CD4-positive, alpha-beta T cell (primary cell): ENCODE data around the gene AKT1. TPM values are rescaled to one million over a fixed set of nuclear protein-coding genes. Genes with fewer than 3 reads are reported as not detected.

ENCODE experiments used
- ATAC-seq: fragments of 200-7000 bp; cut with Tn5 transposase; one replicate; pipeline ENCODE4 v1.10.0; 2022; ENCODE audit warnings: mild to moderate bottlenecking; ENCODE audit not compliant: poor library complexity
- CTCF ChIA-PET: fragments of 350-600 bp; sonication (Branson Sonifier 250); formaldehyde crosslinking; loops from one replicate; lab custom pipeline; 2021; ENCODE audit warnings: antibody characterized with exemption, inconsistent platforms; lab: Charles Lee
- POLR2A ChIA-PET: fragments of 350-600 bp; sonication (Branson Sonifier 250); formaldehyde crosslinking; loops from one replicate; lab custom pipeline; 2021; ENCODE audit warnings: antibody characterized with exemption, inconsistent platforms; lab: Charles Lee
- DNase-seq, 14 experiments: peaks; one replicate each; pipeline ENCODE4 v3.0.0-alpha.2; 2013 to 2020; ENCODE audit warnings: mixed read lengths in 2 of 14
- H3K27ac ChIP-seq, 2 donors: one replicate each; pipeline versions ENCODE4 v1.5.1 to v1.7.0; 2013; ENCODE audit warnings: low read length in 2 of 2, low read depth in 1 of 2, mild to moderate bottlenecking in 1 of 2
- H3K27me3 ChIP-seq, 2 experiments: 1 replicate in 1 of 2; 2 replicates in 1 of 2; pipeline versions ENCODE4 v1.6.1 to v1.7.0; 2013; ENCODE audit warnings: low read length in 2 of 2, control low read depth in 1 of 2, mild to moderate bottlenecking in 1 of 2, moderate library complexity in 1 of 2; ENCODE audit not compliant: insufficient read depth in 2 of 2, control insufficient read depth in 1 of 2
- H3K36me3 ChIP-seq: one replicate; pipeline ENCODE4 v1.6.1; 2013; ENCODE audit warnings: low read length, control low read depth; ENCODE audit not compliant: insufficient read depth
- H3K4me1 ChIP-seq: one replicate; pipeline ENCODE4 v1.6.1; 2013; ENCODE audit warnings: low read length, control low read depth; ENCODE audit not compliant: insufficient read depth
- H3K4me3 ChIP-seq: one replicate; pipeline ENCODE4 v1.5.1; 2013; ENCODE audit warnings: mild to moderate bottlenecking, low read length, moderate library complexity
- H3K9me3 ChIP-seq, 2 experiments: 1 replicate in 1 of 2; 2 replicates in 1 of 2; pipeline versions ENCODE4 v1.6.1 to v1.7.0; 2013; ENCODE audit warnings: low read length in 2 of 2, mild to moderate bottlenecking in 2 of 2, control low read depth in 1 of 2, moderate library complexity in 1 of 2; ENCODE audit not compliant: control insufficient read depth in 1 of 2, insufficient read depth in 1 of 2
- H3K27ac Mint-ChIP-seq: one replicate; pipeline ENCODE4 v1.8.0; 2020; ENCODE audit warnings: mixed read lengths
- H3K27me3 Mint-ChIP-seq: one replicate; pipeline ENCODE4 v1.8.0; 2021; ENCODE audit warnings: mixed read lengths
- H3K36me3 Mint-ChIP-seq: one replicate; pipeline ENCODE4 v1.8.0; 2021; ENCODE audit warnings: low read depth, mixed read lengths
- H3K4me1 Mint-ChIP-seq: one replicate; pipeline ENCODE4 v1.8.0; 2021; ENCODE audit warnings: low read depth, mixed read lengths
- H3K4me3 Mint-ChIP-seq: one replicate; pipeline ENCODE4 v1.8.0; 2020; ENCODE audit warnings: mild to moderate bottlenecking, mixed read lengths
- H3K9me3 Mint-ChIP-seq: one replicate; pipeline ENCODE4 v1.8.0; 2020; ENCODE audit warnings: mixed read lengths
- intact Hi-C, 2 experiments: fragments of 100-400 bp; cut with DNase I in 1 of 2; cut with micrococcal nuclease in 1 of 2; formaldehyde crosslinking; loops; one replicate each; pipeline versions ENCODE4 v1.15.1 to v1.9.0; 2023 to 2025; cut with DNase I, micrococcal nuclease
- total RNA-seq, 174 experiments: library from RNA in 2 of 174; stranded (reverse) in 2 of 174; gene quantifications; one replicate each; pipeline ENCODE4 v1.2.3 and lab custom pipeline; 2021 to 2026
- TF ChIP-seq, protein P1 (sequence below): fragments of 200-600 bp; IDR thresholded peaks from one replicate; pipeline ENCODE4 v1.8.0; 2022; ENCODE audit warnings: antibody characterized with exemption, mild to moderate bottlenecking

Gene AKT1
- total RNA-seq, 2 experiments from 2014 or later = 58.8 to 66.5 TPM

GRCh38 chr14:104797115-104798044 lies 1.8 kb upstream of the AKT1 start:
- no peak overlapping the region for H3K4me3 ChIP-seq
- intact Hi-C loops = loop anchor here in 1 of 2 experiments (2.0 to 10.0 kb wide), 3 partner anchors 29 to 697 kb away; partner anchors contain the start of genes CEP170B and TEDC1
- peaks cover 3% of the 10 kb centered on the region for H3K36me3 ChIP-seq
- ChIA-PET CTCF (interaction anchor here (1.1 kb wide), 1 partner anchor 45 kb away, joined by 4 read pairs; the partner anchor contains the start of gene SIVA1), POLR2A (interaction anchor here (1.3 to 2.7 kb wide), 2 partner anchors 20 to 45 kb away, joined by 3 to 9 read pairs; partner anchors contain the start of gene SIVA1)
- TF ChIP-seq, protein P1, sequence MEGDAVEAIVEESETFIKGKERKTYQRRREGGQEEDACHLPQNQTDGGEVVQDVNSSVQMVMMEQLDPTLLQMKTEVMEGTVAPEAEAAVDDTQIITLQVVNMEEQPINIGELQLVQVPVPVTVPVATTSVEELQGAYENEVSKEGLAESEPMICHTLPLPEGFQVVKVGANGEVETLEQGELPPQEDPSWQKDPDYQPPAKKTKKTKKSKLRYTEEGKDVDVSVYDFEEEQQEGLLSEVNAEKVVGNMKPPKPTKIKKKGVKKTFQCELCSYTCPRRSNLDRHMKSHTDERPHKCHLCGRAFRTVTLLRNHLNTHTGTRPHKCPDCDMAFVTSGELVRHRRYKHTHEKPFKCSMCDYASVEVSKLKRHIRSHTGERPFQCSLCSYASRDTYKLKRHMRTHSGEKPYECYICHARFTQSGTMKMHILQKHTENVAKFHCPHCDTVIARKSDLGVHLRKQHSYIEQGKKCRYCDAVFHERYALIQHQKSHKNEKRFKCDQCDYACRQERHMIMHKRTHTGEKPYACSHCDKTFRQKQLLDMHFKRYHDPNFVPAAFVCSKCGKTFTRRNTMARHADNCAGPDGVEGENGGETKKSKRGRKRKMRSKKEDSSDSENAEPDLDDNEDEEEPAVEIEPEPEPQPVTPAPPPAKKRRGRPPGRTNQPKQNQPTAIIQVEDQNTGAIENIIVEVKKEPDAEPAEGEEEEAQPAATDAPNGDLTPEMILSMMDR = no peak
- H3K4me1 Mint-ChIP-seq = peaks cover 54% of the 10 kb centered on the region
- no peak overlapping the region for H3K27ac ChIP-seq
- peak overlapping the region; percentile 82 for H3K27ac Mint-ChIP-seq
- H3K27me3 ChIP-seq = no peaks in the 10 kb centered on the region
- H3K9me3 ChIP-seq = no peaks in the 10 kb centered on the region
- H3K4me3 Mint-ChIP-seq = peak overlapping the region; percentile 88
- peak in 1 of 14 experiments; percentile 21 for DNase-seq
- H3K36me3 Mint-ChIP-seq = peaks cover 6% of the 10 kb centered on the region
- H3K27me3 Mint-ChIP-seq = no peaks in the 10 kb centered on the region
- H3K4me1 ChIP-seq = peaks cover 61% of the 10 kb centered on the region
- ATAC-seq = no peak
- no peaks in the 10 kb centered on the region for H3K9me3 Mint-ChIP-seq

GRCh38 chr14:104796687-104797081 lies 1.1 kb upstream of the AKT1 start:
- Mint-ChIP-seq H3K27me3 (no peaks in the 10 kb centered on the region), H3K27ac (peak overlapping the region; percentile 82), H3K4me3 (peak overlapping the region; percentile 88), H3K4me1 (peaks cover 50% of the 10 kb centered on the region), H3K36me3 (peaks cover 6% of the 10 kb centered on the region), H3K9me3 (no peaks in the 10 kb centered on the region)
- Histone ChIP-seq H3K36me3 (peaks cover 10% of the 10 kb centered on the region), H3K27ac (no peak overlapping the region), H3K9me3 (no peaks in the 10 kb centered on the region), H3K4me1 (peaks cover 61% of the 10 kb centered on the region), H3K27me3 (no peaks in the 10 kb centered on the region), H3K4me3 (no peak overlapping the region)
- ATAC-seq (no peak), DNase-seq (no peak)
- TF ChIP-seq, protein P1 = no peak
- ChIA-PET CTCF (no interaction called here), POLR2A (interaction anchor here (1.2 to 2.7 kb wide), 2 partner anchors 28 to 44 kb away, joined by 4 to 9 read pairs; partner anchors contain the start of gene SIVA1)
- intact Hi-C loops = loop anchor here in 1 of 2 experiments (2.0 to 10.0 kb wide), 2 partner anchors 68 to 698 kb away; partner anchors contain the start of genes CEP170B and TEDC1

DNA sequence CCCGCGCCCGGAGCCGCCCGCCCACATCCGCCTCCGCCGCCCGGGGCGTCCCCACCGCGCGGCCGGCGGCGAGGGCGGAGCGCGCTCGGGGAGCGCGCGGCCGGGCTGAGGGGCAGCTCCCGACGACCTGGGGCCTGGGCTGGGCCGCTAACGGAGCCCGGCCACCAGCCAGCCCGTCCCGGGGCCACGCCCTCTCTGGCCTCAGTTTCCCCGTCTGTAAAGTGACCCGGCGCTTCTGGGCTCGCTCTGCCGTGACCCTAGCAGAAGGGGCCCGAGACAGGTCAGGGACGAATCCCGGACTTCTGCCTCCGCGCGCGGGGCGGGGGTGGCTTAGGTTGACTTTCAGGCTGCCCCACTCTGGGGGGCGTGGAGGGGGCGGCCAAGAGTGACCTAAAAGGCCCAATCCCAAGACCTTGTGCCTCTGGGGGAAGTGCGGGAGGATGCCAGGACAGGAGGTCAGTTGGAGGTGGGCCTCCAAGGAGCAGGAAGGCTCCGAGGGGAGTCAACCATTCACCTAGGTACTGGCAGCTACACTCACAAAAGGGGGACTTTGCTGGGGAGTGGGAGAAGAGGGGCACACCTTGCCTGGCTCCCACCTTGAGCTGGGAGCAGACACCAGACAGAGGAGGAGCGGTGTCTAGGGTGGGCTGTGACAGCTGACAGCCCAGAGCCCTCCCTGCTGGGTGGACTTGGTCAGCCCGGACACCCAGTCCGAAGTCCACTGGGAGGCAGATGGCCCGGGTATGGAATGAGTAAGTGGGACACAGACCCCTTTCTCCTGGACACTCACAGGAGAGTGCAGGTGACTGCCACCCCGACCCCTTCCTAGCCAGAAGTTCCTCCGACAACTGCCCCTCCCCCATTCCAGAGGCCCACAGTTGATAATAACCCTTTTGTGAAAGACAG lies 486 bp upstream of the AKT1 start:
- Histone ChIP-seq H3K36me3 (peaks cover 17% of the 10 kb centered on the region), H3K27ac (peak overlapping the region; percentile 67 to 75), H3K4me1 (peaks cover 59% of the 10 kb centered on the region), H3K4me3 (peak overlapping the region; percentile 59), H3K27me3 (no peaks in the 10 kb centered on the region), H3K9me3 (no peaks in the 10 kb centered on the region)
- TF ChIP-seq, protein P1 = no peak
- DNase-seq (peak in 13 of 14 experiments; percentile 36 to 86 (median 64)), ATAC-seq (peak; percentile 54)
- ChIA-PET CTCF (no interaction called here), POLR2A (interaction anchor here (1.2 to 2.7 kb wide), 2 partner anchors 27 to 43 kb away, joined by 4 to 9 read pairs; partner anchors contain the start of gene SIVA1)
- Mint-ChIP-seq H3K4me3 (peak overlapping the region; percentile 88), H3K9me3 (no peaks in the 10 kb centered on the region), H3K4me1 (peaks cover 52% of the 10 kb centered on the region), H3K36me3 (peaks cover 13% of the 10 kb centered on the region), H3K27me3 (no peaks in the 10 kb centered on the region), H3K27ac (peak overlapping the region; percentile 82)
- intact Hi-C loops = loop anchor here in 1 of 2 experiments (1.0 to 10.0 kb wide), 4 partner anchors 30 to 699 kb away; partner anchors contain the start of genes ADSS1, CEP170B and TEDC1
